Kidney epithelial cell (primary cell): Measurements from ENCODE around the gene OLFML1. TPM values are rescaled to one million over a fixed set of nuclear protein-coding genes. Genes with fewer than 3 reads are reported as not detected.

Experiments
- DNase-seq: peaks from one replicate; pipeline ENCODE4 v3.0.0-alpha.2; 2010; ENCODE audit warnings: low read depth
- H3K27me3 ChIP-seq: 2 replicates; pipeline ENCODE4 v1.6.0; 2011; ENCODE audit warnings: low read length; ENCODE audit not compliant: control insufficient read depth, insufficient read depth
- H3K36me3 ChIP-seq: 2 replicates; pipeline ENCODE4 v1.5.1; 2011; ENCODE audit warnings: low read length; ENCODE audit not compliant: control insufficient read depth, insufficient read depth
- H3K4me3 ChIP-seq: 2 replicates; pipeline ENCODE4 v1.5.1; 2011; ENCODE audit warnings: low read depth, mild to moderate bottlenecking, control low read depth, low read length
- CTCF ChIP-seq: IDR thresholded peaks from 2 replicates; pipeline ENCODE4 v1.5.1; 2011; ENCODE audit warnings: mild to moderate bottlenecking, moderate library complexity, low read length, control low read depth, inconsistent platforms; ENCODE audit not compliant: insufficient read depth, poor library complexity, severe bottlenecking
- total RNA-seq: library from RNA; depleted of rRNA; stranded (reverse); fragments of >200 nt; gene quantifications from 2 replicates; pipeline ENCODE4 v1.2.3, GENCODE V29; 2015

OLFML1 gene
- total RNA-seq, 1 donor from 2014 or later, result not detected

- H3K4me3 ChIP-seq, result no peak overlapping the region
- H3K36me3 ChIP-seq, result no peaks in the 10 kb centered on the region
- TF ChIP-seq CTCF, result no peak
- H3K27me3 ChIP-seq, result peaks cover 3% of the 10 kb centered on the region
- no peak for DNase-seq
Measured at GRCh38 chr11:7520011-7520942, 35.0 kb downstream of the OLFML1 start.

GRCh38 chr11:7520981-7521487 is 35.7 kb downstream of the OLFML1 start:
- Histone ChIP-seq H3K36me3 (no peaks in the 10 kb centered on the region), H3K4me3 (no peak overlapping the region), H3K27me3 (no peaks in the 10 kb centered on the region)
- TF ChIP-seq CTCF, result no peak
- DNase-seq, result no peak

GRCh38 chr11:7522121-7522520 is 36.8 kb downstream of the OLFML1 start:
- DNase-seq, result no peak
- Histone ChIP-seq H3K27me3 (no peaks in the 10 kb centered on the region), H3K4me3 (no peak overlapping the region), H3K36me3 (no peaks in the 10 kb centered on the region)
- TF ChIP-seq CTCF, result no peak

GRCh38 chr11:7522546-7522945 is 37.2 kb downstream of the OLFML1 start:
- no peaks in the 10 kb centered on the region for H3K36me3 ChIP-seq
- no peak for DNase-seq
- H3K4me3 ChIP-seq, result no peak overlapping the region
- no peaks in the 10 kb centered on the region for H3K27me3 ChIP-seq
- TF ChIP-seq CTCF, result no peak

- H3K4me3 ChIP-seq, result no peak overlapping the region
- no peaks in the 10 kb centered on the region for H3K27me3 ChIP-seq
- H3K36me3 ChIP-seq, result no peaks in the 10 kb centered on the region
- DNase-seq, result no peak
- TF ChIP-seq CTCF, result no peak
Measured at GRCh38 chr11:7523416-7524210, 38.3 kb downstream of the OLFML1 start.
